DMS53 treated with DMSO at 0.1 percent for 48 hours (cell line): Measurements from ENCODE around the gene EDEM1.

Experiments used
- DNase-seq: peaks from one replicate; lab custom pipeline; 2025; ENCODE audit not compliant: unreplicated experiment; lab: John Stamatoyannopoulos, UW

Gene EDEM1

DNA sequence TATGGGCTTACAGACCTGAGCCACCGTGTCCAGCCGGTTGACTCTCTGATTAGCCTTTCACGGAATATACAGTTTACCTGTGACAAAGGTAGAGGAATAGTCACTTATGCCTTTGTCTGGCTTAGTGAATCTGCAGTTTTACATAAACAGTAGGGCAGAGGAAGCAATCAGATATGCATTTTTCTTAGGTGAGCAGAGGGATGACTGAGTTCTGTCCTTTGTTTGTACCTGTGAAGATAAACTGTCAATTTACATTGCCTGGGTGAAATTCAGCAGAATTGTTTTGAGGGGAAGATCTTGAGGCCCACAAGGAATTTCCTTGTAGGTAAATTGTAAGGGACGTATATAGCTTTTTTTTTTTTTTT, 10.8 kb downstream of the EDEM1 start:
- no peak for DNase-seq

DNA sequence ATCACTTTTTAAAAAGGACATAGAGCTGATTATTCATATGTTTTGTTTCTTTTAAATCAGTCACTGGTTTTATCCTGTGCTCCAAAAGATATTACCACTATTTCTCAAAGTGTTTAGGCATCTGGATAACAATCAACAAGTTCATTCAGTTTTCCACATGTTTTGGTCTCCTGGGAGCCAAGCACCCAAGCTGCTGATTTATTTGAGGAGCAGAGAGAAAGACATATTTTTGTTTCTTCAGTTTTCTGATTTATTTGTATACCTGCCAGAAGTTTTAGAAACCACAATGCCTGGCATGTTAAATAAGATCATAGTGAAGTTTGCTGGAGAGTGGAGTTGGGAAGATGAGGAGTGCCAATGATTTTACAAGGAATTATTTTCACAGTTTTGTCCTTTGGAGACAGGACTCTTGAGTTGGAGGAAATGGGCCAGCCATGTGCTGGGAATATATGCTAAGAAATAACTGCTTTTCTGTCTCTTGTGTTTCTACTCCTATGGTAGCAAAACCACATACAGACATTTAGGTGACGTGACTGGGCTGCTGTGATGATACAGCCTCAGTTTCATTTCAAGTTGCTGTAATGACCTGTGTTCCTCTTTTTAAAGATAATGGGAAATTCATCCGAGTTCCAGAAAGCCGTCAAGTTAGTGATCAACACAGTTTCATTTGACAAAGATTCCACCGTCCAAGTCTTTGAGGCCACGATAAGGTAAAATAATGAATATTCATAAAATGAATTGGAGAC, 11.7 kb downstream of the EDEM1 start:
- DNase-seq: no peak

DNA sequence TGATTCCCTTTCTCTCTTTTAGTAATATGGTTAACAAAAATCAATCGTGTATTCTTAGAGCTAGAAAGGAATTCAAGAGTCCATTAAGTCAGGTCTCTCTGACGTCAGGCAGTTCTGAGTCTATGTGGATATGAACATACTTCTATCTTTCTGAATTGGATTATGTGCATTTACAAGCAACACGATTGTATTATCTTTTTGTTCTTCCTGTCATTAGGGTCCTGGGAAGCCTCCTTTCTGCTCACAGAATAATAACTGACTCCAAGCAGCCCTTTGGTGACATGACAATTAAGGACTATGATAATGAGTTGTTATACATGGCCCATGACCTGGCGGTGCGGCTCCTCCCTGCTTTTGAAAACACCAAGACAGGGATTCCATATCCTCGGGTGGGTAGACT, 14.0 kb downstream of the EDEM1 start:
- no peak for DNase-seq

DNA sequence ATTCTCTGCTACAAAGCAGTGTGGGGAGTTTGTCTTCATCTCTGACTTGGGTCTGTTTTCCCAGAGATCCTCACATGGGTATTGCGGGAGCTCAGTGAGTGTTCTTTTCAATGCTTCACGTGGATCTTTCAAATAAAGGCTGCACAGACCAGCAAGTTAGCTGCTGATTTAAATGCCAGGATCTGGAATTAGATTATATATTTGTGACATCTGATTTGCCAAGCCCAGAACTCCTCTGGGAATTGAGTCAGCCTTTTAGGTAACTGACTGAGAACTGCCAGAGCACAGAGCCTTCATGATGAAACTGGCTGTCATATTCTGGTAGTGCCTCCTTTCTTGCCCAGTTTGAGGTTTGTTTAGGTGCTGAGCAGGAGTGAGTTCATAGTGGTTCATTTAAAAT, 14.7 kb downstream of the EDEM1 start:
- DNase-seq: no peak

DNA sequence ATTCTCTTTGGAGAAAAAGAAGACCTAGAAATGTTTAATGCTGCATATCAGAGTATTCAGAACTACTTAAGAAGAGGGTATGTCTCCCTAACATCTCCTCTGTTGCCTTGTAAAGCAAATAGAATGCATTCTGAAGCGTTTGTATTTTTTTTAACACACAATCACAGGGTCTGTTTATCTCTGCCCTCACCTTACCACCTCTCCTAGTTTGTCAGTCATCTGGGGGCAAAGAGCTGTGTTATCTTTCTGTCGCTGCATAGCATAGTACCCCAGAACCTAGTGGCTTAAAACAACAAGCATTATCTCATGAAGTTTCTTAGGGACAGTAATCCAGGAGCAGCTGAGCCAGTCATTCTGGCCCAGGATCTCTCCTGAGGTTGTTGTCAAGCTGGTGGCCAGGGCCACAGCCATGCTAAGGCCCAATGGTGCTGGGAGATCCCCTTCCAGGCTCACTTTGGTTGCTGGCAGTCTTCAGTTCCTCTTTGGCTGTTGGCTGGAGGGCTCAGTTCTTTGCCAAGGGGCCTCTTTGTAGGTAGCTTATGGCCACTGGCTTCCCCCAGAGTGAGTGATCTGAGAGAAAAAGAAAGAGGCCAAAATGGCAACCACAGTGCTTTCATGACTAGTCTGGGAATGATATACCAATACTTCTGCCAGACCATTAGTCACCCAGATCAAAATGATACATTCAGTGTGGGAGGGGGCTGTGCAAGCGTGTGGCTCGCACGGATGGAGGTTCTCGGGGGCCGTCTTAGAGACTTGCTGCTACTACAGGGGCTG, 17.8 kb downstream of the EDEM1 start:
- DNase-seq: no peak

DNA sequence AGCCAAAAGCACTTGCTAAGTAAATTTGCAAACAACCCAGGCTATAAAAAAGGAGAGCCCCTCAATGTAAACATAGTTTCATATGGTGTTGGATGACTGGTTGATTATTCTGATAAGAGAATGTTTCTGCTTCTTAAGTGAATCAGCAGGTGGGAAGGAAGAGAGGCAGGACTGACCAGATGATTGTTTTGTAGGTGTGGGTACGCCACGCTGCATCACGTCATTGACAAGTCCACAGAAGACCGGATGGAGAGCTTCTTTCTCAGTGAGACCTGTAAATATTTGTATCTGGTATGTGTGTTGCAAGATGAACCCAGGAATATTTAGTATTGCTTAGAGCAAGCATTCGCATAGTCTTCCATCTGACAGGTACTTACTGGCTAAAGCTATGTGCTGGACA, 23.4 kb downstream of the EDEM1 start:
- DNase-seq: no peak

DNA sequence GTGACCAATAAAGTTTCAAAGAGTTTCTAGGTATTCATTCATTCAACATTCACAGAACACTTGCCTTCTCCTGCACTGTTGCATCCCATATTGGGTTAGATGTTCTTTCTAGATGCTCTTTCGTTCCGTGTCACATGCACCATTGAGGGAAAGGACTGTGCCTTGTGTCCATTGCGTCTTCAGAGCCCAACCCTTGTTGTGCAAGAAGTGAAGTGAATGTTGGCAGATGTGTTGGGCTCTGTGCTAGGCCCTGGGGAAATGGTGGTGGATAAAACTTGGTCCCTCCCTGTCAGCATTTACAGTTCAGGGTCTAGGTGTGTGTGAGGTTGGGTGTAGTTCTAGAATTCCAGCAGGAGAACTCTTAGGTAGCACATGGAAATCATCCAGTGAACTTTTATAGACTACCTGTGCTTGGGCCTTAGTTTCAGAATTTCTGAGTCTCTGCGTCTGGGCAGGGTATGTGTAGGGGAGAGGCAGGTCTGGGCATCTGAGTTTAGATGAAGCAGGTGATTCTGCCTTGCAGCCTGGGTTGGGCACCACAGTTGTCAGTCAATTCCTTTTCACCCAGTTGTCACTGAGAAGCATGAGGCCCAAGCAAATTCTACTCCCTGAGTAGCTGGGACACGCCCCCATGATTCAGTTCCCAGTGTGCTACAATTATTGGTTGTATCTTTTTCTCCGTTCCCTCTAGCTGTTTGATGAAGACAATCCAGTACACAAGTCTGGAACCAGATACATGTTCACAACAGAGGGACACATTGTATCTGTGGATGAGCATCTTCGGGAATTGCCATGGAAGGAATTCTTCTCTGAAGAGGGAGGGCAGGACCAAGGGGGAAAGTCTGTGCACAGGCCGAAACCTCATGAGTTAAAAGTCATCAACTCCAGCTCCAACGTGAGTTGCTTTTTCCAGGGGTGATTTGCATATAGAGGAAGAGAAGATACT, 25.4 kb downstream of the EDEM1 start:
- no peak for DNase-seq

DNA sequence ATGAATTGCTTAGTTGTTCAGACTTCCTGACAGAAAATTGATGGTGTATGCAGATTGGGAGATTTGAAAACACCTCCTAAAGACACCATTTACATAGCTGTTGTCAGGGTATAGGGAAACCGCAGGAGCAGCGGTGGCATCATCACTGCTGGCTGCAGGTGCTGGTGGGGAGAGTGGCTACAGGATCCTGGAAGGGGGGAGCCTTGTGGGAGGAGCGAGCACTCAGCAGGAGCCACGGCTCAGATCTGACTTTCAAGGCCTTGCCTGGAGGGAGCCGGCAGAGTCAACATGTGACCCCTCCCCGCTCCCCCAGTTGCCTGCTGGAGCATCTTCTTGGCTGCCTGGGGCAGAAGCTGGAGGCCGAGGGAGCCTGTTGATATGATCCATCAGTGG, 26.1 kb downstream of the EDEM1 start:
- no peak for DNase-seq

DNA sequence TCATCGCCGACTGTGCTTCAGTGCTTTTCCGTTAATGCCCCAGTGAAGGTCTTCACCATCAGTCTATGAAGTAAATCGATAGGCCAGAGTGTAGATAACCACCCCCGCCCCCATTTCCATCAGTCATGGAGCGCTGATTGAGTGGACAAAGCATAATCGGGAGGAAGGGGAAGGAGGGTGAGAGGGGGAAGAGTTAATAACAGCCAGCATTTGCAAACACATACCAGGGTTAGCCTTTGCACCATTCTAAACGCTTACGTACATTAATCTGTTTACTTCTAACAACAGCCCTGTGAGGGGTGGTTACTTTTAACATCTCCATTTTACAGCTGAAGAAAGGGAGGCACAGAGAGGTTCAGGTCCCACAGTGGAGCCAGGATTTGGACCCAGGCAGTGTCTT, 26.8 kb downstream of the EDEM1 start:
- no peak for DNase-seq

DNA sequence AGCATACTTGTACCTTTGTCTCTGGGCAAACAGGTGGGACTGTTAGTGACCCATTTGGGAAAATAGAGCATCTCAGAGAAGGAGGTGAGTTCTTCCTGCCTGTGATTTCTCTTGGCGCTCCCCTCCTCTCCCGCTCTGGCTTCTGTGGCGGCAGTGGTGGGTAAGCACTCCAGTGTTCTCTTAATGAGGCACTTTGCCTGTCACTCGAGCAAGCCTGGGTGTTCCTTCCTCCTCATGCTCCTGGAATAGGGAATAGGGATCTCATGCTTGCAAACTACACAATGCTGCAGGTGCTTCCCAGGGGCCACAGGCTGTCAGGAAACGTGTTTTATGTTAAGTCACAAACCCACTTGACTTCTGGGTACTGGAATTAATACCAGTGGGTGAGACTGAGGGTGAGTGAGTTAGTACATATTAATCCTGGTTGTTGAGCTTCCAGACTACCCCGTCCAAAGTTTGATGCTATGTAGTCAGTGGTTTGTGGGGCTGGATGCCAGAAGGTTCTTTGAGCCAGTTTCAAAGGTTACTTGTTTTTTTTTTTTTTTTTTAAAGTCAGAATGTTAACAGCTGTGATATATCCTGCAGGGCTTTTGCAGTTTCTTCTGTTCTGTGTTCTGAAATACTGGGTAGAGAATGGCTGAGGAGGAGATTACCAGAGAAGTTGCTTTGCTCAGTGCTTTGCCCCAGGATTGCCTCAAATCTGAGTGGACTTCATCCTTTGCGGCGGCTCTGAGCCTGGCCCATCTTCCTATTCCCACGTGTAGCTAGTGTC, 30.5 kb downstream of the EDEM1 start:
- DNase-seq: no peak

DNA sequence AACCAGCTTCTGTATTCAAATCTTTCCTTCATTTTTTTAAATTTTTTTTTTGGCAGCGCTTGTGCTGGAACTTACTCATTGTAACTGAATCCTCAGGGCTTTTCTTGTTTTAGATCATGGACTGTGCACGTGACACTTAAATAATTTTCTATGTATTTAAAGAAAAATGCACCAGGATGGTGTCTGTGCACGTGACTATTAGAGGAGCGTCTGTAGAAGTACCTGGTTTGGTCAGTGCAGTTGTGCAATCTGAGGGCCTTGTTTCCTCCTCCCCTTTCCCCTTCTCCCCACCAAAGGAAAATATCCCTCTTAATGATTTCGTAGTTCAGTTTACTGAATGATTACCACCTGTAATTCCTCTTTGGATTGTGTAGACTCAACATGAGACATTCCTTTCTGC, 31.3 kb downstream of the EDEM1 start:
- DNase-seq: no peak

DNA sequence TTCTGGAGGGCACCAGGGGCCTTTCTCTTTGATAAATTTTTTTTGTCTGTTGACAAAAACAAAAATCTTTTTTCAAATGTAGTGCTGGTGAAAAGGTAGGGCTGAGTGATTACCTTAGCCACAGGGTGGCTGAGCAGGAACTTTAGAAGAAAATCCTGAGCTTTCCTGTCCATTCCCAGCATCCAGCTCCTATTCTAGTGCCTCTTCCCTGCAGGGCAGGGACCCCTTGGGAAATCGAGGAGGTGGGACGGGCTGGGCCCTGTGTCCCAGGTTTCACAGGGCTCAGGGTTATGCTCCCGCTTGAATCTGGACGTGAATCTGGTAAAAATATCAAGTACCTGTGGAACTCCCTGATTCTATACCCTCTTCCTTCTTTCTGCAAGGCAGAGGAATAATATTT, 31.7 kb downstream of the EDEM1 start:
- no peak for DNase-seq

DNA sequence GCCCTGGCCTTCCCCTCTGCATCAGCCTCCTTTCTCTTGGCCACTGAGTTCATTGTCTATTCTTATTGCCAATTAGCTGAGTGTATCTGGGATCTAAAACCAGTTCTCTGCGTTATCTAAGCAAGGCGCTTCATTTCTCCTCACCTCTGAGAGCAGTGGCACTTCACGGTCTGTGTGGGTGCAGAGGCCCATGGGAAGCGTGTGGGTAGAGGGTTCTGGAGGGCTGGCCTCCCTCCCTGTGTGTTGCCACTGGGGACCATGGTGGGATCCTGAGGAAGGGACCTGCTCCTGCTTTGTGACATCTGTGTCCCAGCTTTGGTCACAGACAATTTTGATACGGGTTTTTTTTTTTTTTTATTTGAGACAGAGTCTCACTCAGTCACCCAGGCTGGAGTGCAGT, 32.7 kb downstream of the EDEM1 start:
- DNase-seq: no peak

DNA sequence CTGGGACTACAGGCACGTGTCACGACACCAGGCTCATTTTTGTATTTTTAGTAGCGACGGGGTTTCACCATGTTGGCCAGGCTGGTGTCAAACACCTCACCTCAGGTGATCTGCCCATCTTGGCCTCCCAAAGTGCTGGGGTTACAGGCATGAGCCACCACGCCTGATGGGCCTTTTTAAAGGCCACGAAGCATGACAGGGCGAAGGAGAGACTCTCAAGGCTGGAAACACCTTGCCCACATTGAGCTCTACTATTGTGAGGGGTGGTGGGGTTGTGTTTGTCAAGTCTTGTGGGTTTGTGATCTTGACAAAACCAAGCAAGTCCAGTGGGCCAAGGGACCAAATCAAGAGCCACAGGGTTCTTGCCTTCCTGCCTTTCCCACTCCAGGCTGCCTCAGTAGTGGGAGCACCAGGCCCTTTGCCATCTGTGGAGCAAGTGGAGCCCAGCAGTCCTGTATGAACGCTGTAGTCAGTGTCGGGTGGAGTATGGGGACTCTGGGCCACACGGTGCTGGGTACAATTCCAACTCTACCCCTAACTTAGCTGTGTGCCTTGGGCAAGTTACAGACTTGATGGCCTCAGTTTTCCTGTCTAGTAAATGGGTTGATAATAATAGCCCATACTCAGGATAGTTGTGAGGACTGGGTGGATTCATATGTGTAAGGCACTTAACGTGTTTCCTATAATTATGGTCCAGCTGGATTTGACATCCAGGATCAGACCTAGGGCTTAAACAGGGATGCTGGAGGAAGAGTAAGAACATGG, 33.3 kb downstream of the EDEM1 start:
- DNase-seq: no peak

DNA sequence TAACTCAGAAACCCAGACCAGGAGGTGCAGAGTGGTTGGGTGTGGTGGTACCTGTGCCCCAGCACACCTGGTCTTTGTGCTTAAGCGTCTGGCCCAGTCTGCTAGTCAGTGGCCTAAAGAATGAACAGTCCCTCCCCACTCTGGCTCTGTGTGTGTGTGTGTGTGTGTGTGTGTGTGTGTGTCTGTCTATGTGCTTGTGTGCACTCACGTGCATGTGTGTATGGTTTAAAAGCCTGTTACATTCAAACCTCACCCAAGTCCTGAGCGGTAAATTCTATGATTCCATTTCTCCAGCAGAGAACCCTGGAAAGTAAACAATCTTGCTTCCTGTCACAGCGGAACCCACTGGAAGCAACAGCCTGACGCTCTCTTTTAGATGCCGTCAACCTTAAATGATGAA, 34.2 kb downstream of the EDEM1 start:
- DNase-seq: no peak

DNA sequence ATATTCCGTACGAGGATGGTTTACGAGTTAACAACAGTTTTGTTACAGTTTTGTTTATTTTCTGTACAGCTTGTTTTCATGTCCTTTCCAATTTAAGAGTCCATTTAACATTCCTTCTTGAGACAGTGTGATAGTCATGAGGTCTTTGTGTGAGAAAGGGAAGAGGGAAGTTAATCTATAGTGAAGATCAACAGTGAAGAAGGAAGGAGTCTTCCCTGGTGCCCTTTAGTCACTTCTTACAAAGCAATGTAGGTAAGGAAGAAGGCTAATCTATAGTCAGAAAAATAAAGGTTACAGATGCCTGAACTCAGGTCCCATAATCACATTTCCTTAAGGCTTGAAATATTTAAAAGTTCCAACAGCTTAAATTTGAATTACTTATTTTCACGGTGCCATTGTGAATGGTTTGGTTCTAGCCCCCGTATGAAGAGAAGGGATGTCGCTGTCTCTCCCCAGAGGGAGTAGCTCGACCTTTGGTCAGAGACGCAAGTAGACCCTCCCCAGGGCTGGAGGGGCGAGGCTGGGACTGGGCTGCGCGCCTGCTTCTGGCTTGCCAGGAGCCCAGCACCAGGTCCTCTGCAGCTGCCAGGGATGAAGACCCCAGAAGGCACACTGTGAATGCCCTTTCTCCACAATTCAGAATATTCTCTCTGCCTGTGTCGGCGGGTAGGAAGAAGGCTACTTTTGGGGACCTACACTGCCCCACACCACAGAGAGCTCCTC, 34.9 kb downstream of the EDEM1 start:
- no peak for DNase-seq

DNA sequence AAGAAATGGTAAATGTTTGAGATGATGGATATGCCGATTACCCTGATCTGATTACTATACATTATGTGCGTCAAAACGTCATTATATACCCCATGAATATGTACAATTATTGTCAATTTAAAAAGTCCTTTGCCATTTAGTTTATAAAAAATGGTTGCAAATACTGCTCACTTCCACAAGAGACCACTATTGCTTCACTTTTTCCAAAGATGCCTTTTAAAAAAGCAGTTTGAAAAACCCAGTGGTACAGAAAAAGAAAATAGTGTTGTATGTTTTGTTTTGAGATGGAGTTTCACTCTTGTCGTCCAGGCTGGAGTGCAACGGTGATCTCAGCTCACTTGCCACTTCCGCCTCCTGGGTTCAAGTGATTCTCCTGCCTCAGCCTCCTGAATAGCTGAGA, 39.3 kb downstream of the EDEM1 start:
- no peak for DNase-seq

DNA sequence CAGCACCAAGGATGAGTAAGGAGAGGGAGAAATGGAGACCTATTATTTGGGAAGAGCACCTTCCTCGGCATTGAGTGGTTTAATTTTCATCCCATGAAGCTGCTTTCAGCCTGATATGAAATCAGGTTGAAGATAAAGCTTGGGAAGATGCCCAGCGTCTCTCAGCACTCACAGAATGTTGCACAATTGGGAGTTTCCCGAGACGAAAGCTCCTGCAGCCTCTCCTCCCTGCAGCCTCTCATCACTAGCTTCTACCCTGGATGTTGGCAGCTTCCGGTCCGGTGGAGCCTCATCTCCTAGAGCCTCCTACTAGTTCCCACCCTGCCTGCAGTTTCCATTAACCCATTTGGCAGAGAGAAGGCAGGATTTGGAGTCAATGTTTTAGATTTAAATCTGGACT, 40.3 kb downstream of the EDEM1 start:
- DNase-seq: no peak

DNA sequence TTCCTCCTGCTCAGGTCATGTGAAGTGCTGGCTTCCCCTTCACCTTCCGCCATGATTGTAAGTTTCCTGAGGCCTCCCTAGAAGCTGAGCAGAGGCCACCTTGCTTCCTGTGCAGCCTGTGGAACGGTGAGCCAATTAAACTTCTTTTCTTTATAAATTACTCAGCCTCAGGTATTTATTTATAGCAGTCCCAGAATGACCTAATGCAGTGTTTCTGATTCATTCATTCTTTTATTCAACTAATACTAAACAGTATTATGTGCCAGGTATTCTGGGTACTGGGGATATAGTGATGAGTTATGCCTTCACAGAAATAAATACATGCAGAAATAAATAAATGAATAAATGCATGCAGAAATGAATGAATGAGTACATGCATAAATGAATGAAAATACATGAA, 41.9 kb downstream of the EDEM1 start:
- no peak for DNase-seq

DNA sequence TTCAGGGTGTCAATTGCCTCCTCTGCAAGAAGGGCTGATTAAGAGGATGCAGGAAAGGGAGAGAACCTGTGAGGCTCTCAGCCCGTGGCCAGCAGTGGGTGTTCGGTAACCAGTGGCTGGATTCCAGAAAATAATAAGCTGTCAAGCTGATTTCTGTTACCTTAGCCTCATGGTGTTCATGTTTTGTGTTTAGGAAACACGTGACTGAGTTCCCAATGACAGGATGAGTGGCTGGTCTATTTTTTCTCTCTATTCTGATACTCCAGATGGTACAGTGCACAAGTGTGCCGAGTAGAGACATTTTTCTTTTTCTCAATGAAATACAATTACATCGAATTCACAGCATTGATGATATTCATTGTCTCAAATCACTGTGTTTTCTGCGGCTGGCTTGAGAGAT, 43.6 kb downstream of the EDEM1 start:
- no peak for DNase-seq
